Activated CD4-positive, CD25-positive, alpha-beta regulatory T cell treated with anti-CD3 and anti-CD28 coated beads, Interleukin-2, amount 50 U/mL, for 16 hours (primary cell): ENCODE results near the gene MUC12.
"Not testable (repeated sequence)": the region's sequence is repeated elsewhere in the genome, so short reads cannot be mapped to it uniquely, and the experiment has no call there.

Experiments used
- DNase-seq: peaks from one replicate; pipeline ENCODE4 v3.0.0-alpha.2; 2020; ENCODE audit warnings: low read depth, low spot score

Gene MUC12

GRCh38 chr7:100969066-100969615 lies at the start of gene MUC12:
Gene MUC12 (plus strand): TSS chr7:100969565. CDS start chr7:100969623, 58 bp downstream.
- no peak for DNase-seq

GRCh38 chr7:100919779-100920437 lies 49.5 kb upstream of the MUC12 start:
- DNase-seq, result not testable (repeated sequence)

- no peak for DNase-seq
These were observed 48.3 kb upstream of the MUC12 start for GRCh38 chr7:100921039-100921438.

GRCh38 chr7:100923616-100924015 lies 45.7 kb upstream of the MUC12 start:
- DNase-seq, result not testable (repeated sequence)

- no peak for DNase-seq
These were observed 39.6 kb upstream of the MUC12 start for GRCh38 chr7:100929808-100930174.

GRCh38 chr7:100933734-100934133 lies 35.6 kb upstream of the MUC12 start:
- DNase-seq, result no peak

GRCh38 chr7:100935381-100935780 lies 34.0 kb upstream of the MUC12 start:
- DNase-seq, result not testable (repeated sequence)

GRCh38 chr7:100936167-100936566 lies 33.2 kb upstream of the MUC12 start:
- not testable (repeated sequence) for DNase-seq

- no peak for DNase-seq
These were observed 27.2 kb upstream of the MUC12 start for GRCh38 chr7:100942045-100942774.

- no peak for DNase-seq
These were observed 25.7 kb upstream of the MUC12 start for GRCh38 chr7:100943693-100944092.

- no peak for DNase-seq
These were observed 25.2 kb upstream of the MUC12 start for GRCh38 chr7:100944138-100944537.

GRCh38 chr7:100946111-100946510 lies 23.3 kb upstream of the MUC12 start:
- DNase-seq, result no peak

GRCh38 chr7:100946766-100947365 lies 22.5 kb upstream of the MUC12 start:
- no peak for DNase-seq

GRCh38 chr7:100947792-100948191 lies 21.6 kb upstream of the MUC12 start:
- DNase-seq, result no peak

- no peak for DNase-seq
These were observed 20.0 kb upstream of the MUC12 start, which contains the start of gene MUC3A for GRCh38 chr7:100949227-100949932. Gene MUC3A (plus strand): TSS chr7:100949534. CDS start chr7:100949625, 91 bp downstream.

- no peak for DNase-seq
These were observed 19.4 kb upstream of the MUC12 start for GRCh38 chr7:100949933-100950443.

- no peak for DNase-seq
These were observed 18.2 kb upstream of the MUC12 start for GRCh38 chr7:100951172-100951571.

- no peak for DNase-seq
These were observed 17.3 kb upstream of the MUC12 start for GRCh38 chr7:100951888-100952560.

- no peak for DNase-seq
These were observed 16.7 kb upstream of the MUC12 start for GRCh38 chr7:100952641-100953040.

GRCh38 chr7:100957832-100958421 lies 11.4 kb upstream of the MUC12 start:
- no peak for DNase-seq

GRCh38 chr7:100959894-100960293 lies 9.5 kb upstream of the MUC12 start:
- DNase-seq, result no peak
